Hematopoietic multipotent progenitor cell treated with erythropoietin and hydrocortisone succinate and interleukin-3 and kit ligand, for 6 days (in vitro differentiated cells): Measurements from ENCODE around the gene LZTR1.
"Not testable (repeated sequence)": the region's sequence is repeated elsewhere in the genome, so short reads cannot be mapped to it uniquely, and the experiment has no call there.

Experiments used
- DNase-seq: peaks from one replicate; pipeline ENCODE4 v3.0.0-alpha.2; 2015

LZTR1 gene

GRCh38 chr22:20981787-20982562 lies at the start of gene LZTR1:
TSS of gene LZTR1 (plus strand) at chr22:20982297. CDS start at chr22:20982372, 75 bp downstream.
- peak; percentile 89 for DNase-seq

- no peak for DNase-seq
Observed at GRCh38 chr22:20933910-20934309, 48.2 kb upstream of the LZTR1 start.

GRCh38 chr22:20935049-20935448 lies 47.0 kb upstream of the LZTR1 start:
- DNase-seq: not testable (repeated sequence)

- DNase-seq: not testable (repeated sequence)
Observed at GRCh38 chr22:20935780-20936539, 46.1 kb upstream of the LZTR1 start.

GRCh38 chr22:20937031-20937793 lies 44.9 kb upstream of the LZTR1 start:
- no peak for DNase-seq

- no peak for DNase-seq
Observed at GRCh38 chr22:20937794-20938671, 44.1 kb upstream of the LZTR1 start.

GRCh38 chr22:20939457-20940185 lies 42.5 kb upstream of the LZTR1 start:
- DNase-seq: not testable (repeated sequence)

GRCh38 chr22:20940186-20940651 lies 41.9 kb upstream of the LZTR1 start:
- DNase-seq: no peak

GRCh38 chr22:20940904-20941385 lies 41.2 kb upstream of the LZTR1 start:
- DNase-seq: no peak

GRCh38 chr22:20942203-20942902 lies 39.7 kb upstream of the LZTR1 start:
- not testable (repeated sequence) for DNase-seq

GRCh38 chr22:20943104-20943933 lies 38.8 kb upstream of the LZTR1 start:
- DNase-seq: no peak

GRCh38 chr22:20944042-20944441 lies 38.1 kb upstream of the LZTR1 start:
- no peak for DNase-seq

GRCh38 chr22:20945578-20945934 lies 36.5 kb upstream of the LZTR1 start:
- no peak for DNase-seq

GRCh38 chr22:20946080-20946986 lies 35.8 kb upstream of the LZTR1 start:
- no peak for DNase-seq

GRCh38 chr22:20946991-20947390 lies 35.1 kb upstream of the LZTR1 start:
- no peak for DNase-seq

- DNase-seq: no peak
Observed at GRCh38 chr22:20948450-20948849, 33.6 kb upstream of the LZTR1 start.

GRCh38 chr22:20948989-20949388 lies 33.1 kb upstream of the LZTR1 start:
- no peak for DNase-seq

GRCh38 chr22:20949698-20950183 lies 32.4 kb upstream of the LZTR1 start:
- DNase-seq: no peak
